SU-DHL-6 (cell line): Measurements from ENCODE around the gene PCAT6.

ENCODE experiments used
- EZH2phosphoT487 ChIP-seq: fragments of 200-600 bp; sonication (generic), shearing (Covaris generic); conservative IDR thresholded peaks from 2 replicates; pipeline ENCODE4 v1.6.1; 2018; ENCODE audit warnings: mild to moderate bottlenecking, antibody characterized with exemption, low read length, moderate library complexity, mixed read lengths
- TF ChIP-seq, protein P1 (sequence below): fragments of 200-600 bp; sonication (generic); IDR thresholded peaks from one replicate; pipeline ENCODE4 v1.5.1; 2017; ENCODE audit warnings: antibody characterized with exemption, mild to moderate bottlenecking, low read length, moderate library complexity; ENCODE audit not compliant: insufficient read depth, poor library complexity, severe bottlenecking

- TF ChIP-seq, protein P1, sequence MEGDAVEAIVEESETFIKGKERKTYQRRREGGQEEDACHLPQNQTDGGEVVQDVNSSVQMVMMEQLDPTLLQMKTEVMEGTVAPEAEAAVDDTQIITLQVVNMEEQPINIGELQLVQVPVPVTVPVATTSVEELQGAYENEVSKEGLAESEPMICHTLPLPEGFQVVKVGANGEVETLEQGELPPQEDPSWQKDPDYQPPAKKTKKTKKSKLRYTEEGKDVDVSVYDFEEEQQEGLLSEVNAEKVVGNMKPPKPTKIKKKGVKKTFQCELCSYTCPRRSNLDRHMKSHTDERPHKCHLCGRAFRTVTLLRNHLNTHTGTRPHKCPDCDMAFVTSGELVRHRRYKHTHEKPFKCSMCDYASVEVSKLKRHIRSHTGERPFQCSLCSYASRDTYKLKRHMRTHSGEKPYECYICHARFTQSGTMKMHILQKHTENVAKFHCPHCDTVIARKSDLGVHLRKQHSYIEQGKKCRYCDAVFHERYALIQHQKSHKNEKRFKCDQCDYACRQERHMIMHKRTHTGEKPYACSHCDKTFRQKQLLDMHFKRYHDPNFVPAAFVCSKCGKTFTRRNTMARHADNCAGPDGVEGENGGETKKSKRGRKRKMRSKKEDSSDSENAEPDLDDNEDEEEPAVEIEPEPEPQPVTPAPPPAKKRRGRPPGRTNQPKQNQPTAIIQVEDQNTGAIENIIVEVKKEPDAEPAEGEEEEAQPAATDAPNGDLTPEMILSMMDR, result no peak
- TF ChIP-seq EZH2phosphoT487, result no peak
Measured at GRCh38 chr1:202848191-202848542, 37.4 kb downstream of the PCAT6 start.
